Daoy (cell line): ENCODE results near the gene FCER1G. TPM values are rescaled to one million over a fixed set of nuclear protein-coding genes. Genes with fewer than 3 reads are reported as not detected.

Experiments used
- DNase-seq: peaks from one replicate; pipeline ENCODE4 v3.0.0-alpha.2; 2015; ENCODE audit warnings: low read depth
- total RNA-seq: library from RNA; depleted of rRNA; stranded (reverse); fragments of >200 nt; shearing (Covaris generic); gene quantifications from 2 replicates; pipeline ENCODE4 v1.2.3, GENCODE V29; 2014; rRNA removed

The FCER1G gene
- total RNA-seq, 1 experiment from 2014 or later = 1.5 TPM

DNA sequence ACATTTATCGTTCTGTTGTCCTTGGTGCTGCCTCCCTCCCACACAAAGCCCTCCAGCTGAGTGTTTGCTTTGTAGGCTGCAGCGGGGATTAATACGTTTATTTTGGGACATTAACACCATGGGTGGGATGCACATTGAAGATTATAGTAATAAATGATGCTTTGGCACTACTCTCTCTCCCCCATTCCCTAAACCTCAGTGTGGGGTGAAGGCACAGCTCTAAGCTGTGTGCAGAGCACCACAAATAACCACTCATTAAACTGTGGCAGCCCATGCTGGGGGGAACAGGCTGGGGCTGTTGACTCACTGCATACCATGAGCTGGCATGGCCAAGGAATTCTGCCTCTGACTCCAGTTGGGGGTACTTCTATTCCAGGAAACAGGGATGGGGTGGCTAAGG lies 51.1 kb downstream of the FCER1G start:
- DNase-seq = peak; percentile 71

DNA sequence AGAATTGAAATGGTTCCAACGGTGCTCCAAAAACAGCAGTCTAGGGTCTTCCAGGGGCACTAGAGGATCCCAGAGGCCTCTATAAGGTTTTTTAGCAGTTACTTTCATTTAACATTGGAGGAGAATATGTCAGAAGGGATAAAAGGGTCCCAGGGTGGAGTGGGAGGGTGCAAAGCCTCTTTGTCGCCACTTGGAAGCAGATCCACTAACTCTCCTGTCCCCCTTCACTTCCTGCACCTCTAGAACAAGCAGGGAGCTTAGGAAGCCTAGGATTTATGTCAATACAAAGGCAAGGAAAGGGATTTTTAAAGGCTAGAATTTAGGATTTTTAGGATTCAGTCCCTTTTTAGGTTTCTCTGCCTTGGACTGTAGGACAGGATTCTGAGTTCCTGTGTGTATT lies 51.7 kb downstream of the FCER1G start:
- DNase-seq = no peak

DNA sequence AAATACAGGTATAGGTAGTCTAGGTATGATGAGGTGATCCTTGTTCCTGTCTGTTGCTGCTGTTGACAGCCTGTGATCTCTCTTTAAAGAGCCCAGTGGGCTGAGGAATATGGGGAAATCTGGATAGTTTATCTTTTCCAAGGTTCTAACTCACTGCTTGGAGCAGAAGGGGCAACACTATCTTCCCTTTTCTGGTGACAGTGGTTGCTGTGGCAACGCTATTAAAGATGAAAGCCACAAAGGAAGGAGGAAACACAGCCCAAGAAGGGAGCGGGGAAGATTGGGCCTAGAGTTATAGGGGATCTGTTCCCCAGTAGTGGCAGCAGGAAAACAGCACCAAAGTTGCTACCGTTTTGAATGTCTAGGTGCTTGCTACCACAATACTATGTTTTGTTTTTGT lies 52.2 kb downstream of the FCER1G start:
- DNase-seq = no peak

Other genes with a start within 250 kb of the FCER1G start
- gene F11R, start 194.1 kb upstream of the FCER1G start, total RNA-seq = 7.1 and 18.5 TPM in 2 replicates
- 0.17 TPM in 1 of 2 replicates, not detected in the other for gene TSTD1, start 176.3 kb upstream of the FCER1G start, total RNA-seq
- 78.4 and 89.1 TPM in 2 replicates for gene USF1, start 169.3 kb upstream of the FCER1G start, total RNA-seq
- gene ARHGAP30, start 145.4 kb upstream of the FCER1G start, total RNA-seq = 0.11 TPM in 1 of 2 replicates, not detected in the other
- gene NECTIN4, start 125.7 kb upstream of the FCER1G start, total RNA-seq = 0.29 TPM in 1 of 2 replicates, not detected in the other
- gene KLHDC9, start 116.9 kb upstream of the FCER1G start, total RNA-seq = not detected in 2 replicates
- 97.9 and 213 TPM in 2 replicates for gene PFDN2, start 97.3 kb upstream of the FCER1G start, total RNA-seq
- gene NIT1, start 97.2 kb upstream of the FCER1G start, total RNA-seq = 16.3 and 17.4 TPM in 2 replicates
- 22.0 and 24.2 TPM in 2 replicates for gene DEDD, start 82.6 kb upstream of the FCER1G start, total RNA-seq
- gene UFC1, start 61.3 kb upstream of the FCER1G start, total RNA-seq = 102 and 133 TPM in 2 replicates
- 6.2 and 13.5 TPM in 2 replicates for gene USP21, start 55.8 kb upstream of the FCER1G start, total RNA-seq
- gene PPOX, start 48.9 kb upstream of the FCER1G start, total RNA-seq = 6.8 and 10.9 TPM in 2 replicates
- gene B4GALT3, start 37.8 kb upstream of the FCER1G start, total RNA-seq = 31.8 and 43.9 TPM in 2 replicates
- gene ADAMTS4, start 16.2 kb upstream of the FCER1G start, total RNA-seq = 0.68 and 0.91 TPM in 2 replicates
- 157 and 168 TPM in 2 replicates for gene NDUFS2, start 12.9 kb upstream of the FCER1G start, total RNA-seq
- not detected in 2 replicates for gene APOA2, start 8.3 kb downstream of the FCER1G start, total RNA-seq
- gene TOMM40L, start 10.8 kb downstream of the FCER1G start, total RNA-seq = 11.8 and 13.6 TPM in 2 replicates
- gene NR1I3, start 22.9 kb downstream of the FCER1G start, total RNA-seq = not detected in 2 replicates
- gene PCP4L1, start 43.5 kb downstream of the FCER1G start, total RNA-seq = 0.06 TPM in 1 of 2 replicates, not detected in the other
- 0.57 TPM in 1 of 2 replicates, not detected in the other for gene MPZ, start 94.7 kb downstream of the FCER1G start, total RNA-seq
- 20.6 and 22.5 TPM in 2 replicates for gene SDHC, start 99.1 kb downstream of the FCER1G start, total RNA-seq
- gene CFAP126, start 152.6 kb downstream of the FCER1G start, total RNA-seq = not detected in 2 replicates